CD8-positive, alpha-beta memory T cell (primary cell): Measurements from ENCODE around the gene GPR157. TPM values are rescaled to one million over a fixed set of nuclear protein-coding genes. Genes with fewer than 3 reads are reported as not detected.

Experiments
- polyA plus RNA-seq: library from polyadenylated mRNA; unstranded; fragments of 300-500 nt; fragmentation: Illumina TruSeq; gene quantifications from one replicate; pipeline ENCODE4 v1.2.3, GENCODE V29; 2021
- total RNA-seq, 2 experiments: library from RNA; stranded (reverse); gene quantifications; one replicate each; pipeline ENCODE4 v1.2.3, GENCODE V29; 2021

Gene GPR157
- total and polyA plus RNA-seq, 3 experiments from 2014 or later, result 3.0 to 4.7 (median 3.1) TPM

Other genes with a start within 250 kb of the GPR157 start
- 1 to 10 TPM; 1.2 to 1.4 TPM for gene CA6, start 183.2 kb downstream of the GPR157 start, total RNA-seq
- gene CA6, start 183.2 kb downstream of the GPR157 start, polyA plus RNA-seq, result 3.7 TPM
- gene SLC2A7, start 102.7 kb downstream of the GPR157 start, total RNA-seq, result not detected
- not detected for gene SLC2A7, start 102.7 kb downstream of the GPR157 start, polyA plus RNA-seq
- gene SLC2A5, start 59.5 kb downstream of the GPR157 start, total RNA-seq, result not detected
- gene SLC2A5, start 59.5 kb downstream of the GPR157 start, polyA plus RNA-seq, result not detected
- gene H6PD, start 105.7 kb upstream of the GPR157 start, total RNA-seq, result 1 to 10 TPM; 7.8 to 7.9 TPM
- 11.6 TPM for gene H6PD, start 105.7 kb upstream of the GPR157 start, polyA plus RNA-seq
- gene SPSB1, start 163.8 kb upstream of the GPR157 start, total RNA-seq, result 1 to 10 TPM in 1 of 2 experiments, under 1 TPM in 1; 0.92 to 1.2 TPM
- gene SPSB1, start 163.8 kb upstream of the GPR157 start, polyA plus RNA-seq, result 2.8 TPM